HEK293 (cell line): ENCODE results near the gene SHCBP1.
"Not testable (repeated sequence)": the region's sequence is repeated elsewhere in the genome, so short reads cannot be mapped to it uniquely, and the experiment has no call there.

ENCODE experiments used
- CTCF ChIA-PET: fragments of 350-600 bp; formaldehyde crosslinking; extraction: SDS; loops from one replicate; lab custom pipeline; 2021; ENCODE audit warnings: antibody characterized with exemption; lab: Yijun Ruan, JAX
- POLR2A ChIA-PET: fragments of 300-600 bp; formaldehyde crosslinking; extraction: SDS; loops from one replicate; lab custom pipeline; 2020; ENCODE audit warnings: antibody characterized with exemption, inconsistent platforms; lab: Yijun Ruan, JAX
- H3K27ac ChIP-seq: fragments of 200-500 bp; sonication (Bioruptor generic); 2 replicates; pipeline ENCODE4 v1.5.1; 2014; ENCODE audit warnings: low read depth, low read length, control low read depth, inconsistent platforms; ENCODE audit errors: extremely low read depth
- H3K36me3 ChIP-seq, 2 experiments: fragments of 200-500 bp in 1 of 2; sonication (Bioruptor generic) in 1 of 2; 1 replicate in 1 of 2; 2 replicates in 1 of 2; pipeline ENCODE4 v1.5.1; 2014 to 2017; ENCODE audit warnings: inconsistent platforms in 2 of 2, low read length in 2 of 2; ENCODE audit not compliant: control insufficient read depth in 2 of 2, insufficient read depth in 1 of 2
- H3K4me1 ChIP-seq: fragments of 200-500 bp; sonication (Bioruptor generic); 2 replicates; pipeline ENCODE4 v1.5.1; 2014; ENCODE audit warnings: mild to moderate bottlenecking, low read length, inconsistent platforms; ENCODE audit not compliant: control insufficient read depth, insufficient read depth
- H3K4me3 ChIP-seq: 2 replicates; pipeline ENCODE4 v1.5.1; 2011; ENCODE audit warnings: low read depth, mild to moderate bottlenecking, control low read depth, low read length, moderate library complexity
- H3K9me3 ChIP-seq: fragments of 200-500 bp; sonication (Bioruptor generic); 2 replicates; pipeline ENCODE4 v1.5.1; 2014; ENCODE audit warnings: low read depth, low read length, inconsistent platforms; ENCODE audit not compliant: control insufficient read depth, insufficient read depth
- CTCF ChIP-seq: fragments of 450-650 bp; formaldehyde crosslinking; IDR thresholded peaks from 2 replicates; pipeline ENCODE4 v1.5.1; 2016; ENCODE audit warnings: missing biosample characterization, missing genetic modification characterization
- EGR2 ChIP-seq: fragments of 450-650 bp; formaldehyde crosslinking; IDR thresholded peaks from 2 replicates; pipeline ENCODE4 v1.5.1; 2016; ENCODE audit warnings: low read depth, missing biosample characterization, missing genetic modification characterization
- PRDM1 ChIP-seq: fragments of 450-650 bp; formaldehyde crosslinking; IDR thresholded peaks from 2 replicates; pipeline ENCODE4; 2016; ENCODE audit warnings: missing biosample characterization, missing genetic modification characterization
- REPIN1 ChIP-seq: fragments of 450-650 bp; formaldehyde crosslinking; IDR thresholded peaks from 2 replicates; pipeline ENCODE4 v1.5.1; 2017; ENCODE audit warnings: missing biosample characterization, missing genetic modification characterization, low read depth
- SCRT1 ChIP-seq: fragments of 450-650 bp; formaldehyde crosslinking; IDR thresholded peaks from 2 replicates; pipeline ENCODE4 v1.5.1; 2016; ENCODE audit warnings: missing biosample characterization, missing genetic modification characterization, borderline replicate concordance
- ZBTB1 ChIP-seq: fragments of 450-650 bp; formaldehyde crosslinking; IDR thresholded peaks from 2 replicates; pipeline ENCODE4 v1.5.1; 2016; ENCODE audit warnings: missing biosample characterization, missing genetic modification characterization
- ZNF112 ChIP-seq: fragments of 450-650 bp; formaldehyde crosslinking; IDR thresholded peaks from 2 replicates; pipeline ENCODE4 v1.5.0; 2017; ENCODE audit warnings: missing biosample characterization, missing genetic modification characterization
- ZNF121 ChIP-seq: fragments of 450-650 bp; formaldehyde crosslinking; IDR thresholded peaks from 2 replicates; pipeline ENCODE4 v1.5.1; 2016; ENCODE audit warnings: missing biosample characterization, missing genetic modification characterization
- ZNF138 ChIP-seq: fragments of 450-650 bp; formaldehyde crosslinking; IDR thresholded peaks from 2 replicates; pipeline ENCODE4 v1.5.1; 2016; ENCODE audit warnings: missing biosample characterization, missing genetic modification characterization, borderline replicate concordance
- ZNF155 ChIP-seq: fragments of 450-650 bp; formaldehyde crosslinking; IDR thresholded peaks from 2 replicates; pipeline ENCODE4 v1.5.1; 2016; ENCODE audit warnings: missing biosample characterization, missing genetic modification characterization
- ZNF2 ChIP-seq: fragments of 450-650 bp; formaldehyde crosslinking; IDR thresholded peaks from 2 replicates; pipeline ENCODE4 v1.5.1; 2016; ENCODE audit warnings: missing biosample characterization, missing genetic modification characterization
- ZNF311 ChIP-seq: fragments of 450-650 bp; formaldehyde crosslinking; IDR thresholded peaks from 2 replicates; pipeline ENCODE4 v1.5.1; 2017; ENCODE audit warnings: missing biosample characterization, missing genetic modification characterization, borderline replicate concordance
- ZNF335 ChIP-seq: fragments of 450-650 bp; formaldehyde crosslinking; conservative IDR thresholded peaks from 2 replicates; pipeline ENCODE4 v1.5.1; 2016; ENCODE audit warnings: missing biosample characterization, missing genetic modification characterization
- ZNF350 ChIP-seq: fragments of 450-650 bp; formaldehyde crosslinking; IDR thresholded peaks from 2 replicates; pipeline ENCODE4 v1.5.0; 2017; ENCODE audit warnings: missing biosample characterization, mild to moderate bottlenecking, missing genetic modification characterization
- ZNF366 ChIP-seq: fragments of 450-650 bp; formaldehyde crosslinking; conservative IDR thresholded peaks from 2 replicates; pipeline ENCODE4 v1.5.1; 2016; ENCODE audit warnings: missing biosample characterization, missing genetic modification characterization
- ZNF626 ChIP-seq: fragments of 450-650 bp; sonication (Bioruptor Pico); formaldehyde crosslinking; IDR thresholded peaks from 2 replicates; pipeline ENCODE4 v1.5.1; 2018; ENCODE audit warnings: missing biosample characterization, missing genetic modification characterization, inconsistent platforms
- ZNF654 ChIP-seq: fragments of 450-650 bp; formaldehyde crosslinking; IDR thresholded peaks from 2 replicates; pipeline ENCODE4 v1.5.1; 2016; ENCODE audit warnings: low read depth, missing biosample characterization, missing genetic modification characterization
- ZNF664 ChIP-seq: fragments of 450-650 bp; formaldehyde crosslinking; IDR thresholded peaks from 2 replicates; pipeline ENCODE4 v1.5.1; 2016; ENCODE audit warnings: missing biosample characterization, missing genetic modification characterization
- ZNF777 ChIP-seq: fragments of 450-650 bp; formaldehyde crosslinking; IDR thresholded peaks from 2 replicates; pipeline ENCODE4 v1.5.1; 2017; ENCODE audit warnings: missing biosample characterization, missing genetic modification characterization, borderline replicate concordance
- ZNF785 ChIP-seq: fragments of 450-650 bp; formaldehyde crosslinking; IDR thresholded peaks from 2 replicates; pipeline ENCODE4 v1.5.1; 2016; ENCODE audit warnings: missing biosample characterization, missing genetic modification characterization
- ZSCAN30 ChIP-seq: fragments of 450-650 bp; IDR thresholded peaks from 2 replicates; pipeline ENCODE4 v1.5.1; 2018; ENCODE audit warnings: missing biosample characterization, mild to moderate bottlenecking, missing genetic modification characterization, moderate library complexity
- ZXDB ChIP-seq: fragments of 450-650 bp; formaldehyde crosslinking; IDR thresholded peaks from 2 replicates; pipeline ENCODE4 v1.5.1; 2016; ENCODE audit warnings: missing biosample characterization, missing genetic modification characterization
- TF ChIP-seq, protein P1 (sequence below): fragments of 450-650 bp; formaldehyde crosslinking; IDR thresholded peaks from 2 replicates; pipeline ENCODE4 v1.5.1; 2016; ENCODE audit warnings: missing biosample characterization, missing genetic modification characterization
- TF ChIP-seq, protein P2 (sequence below): fragments of 450-650 bp; formaldehyde crosslinking; IDR thresholded peaks from 2 replicates; pipeline ENCODE4 v1.5.1; 2016; ENCODE audit warnings: missing biosample characterization, missing genetic modification characterization

The SHCBP1 gene

GRCh38 chr16:46555951-46556350, 65.2 kb downstream of the SHCBP1 start:
- no peak for TF ChIP-seq ZNF777 (tag by site-specific recombination)
- TF ChIP-seq ZNF785: no peak
- TF ChIP-seq, protein P1, sequence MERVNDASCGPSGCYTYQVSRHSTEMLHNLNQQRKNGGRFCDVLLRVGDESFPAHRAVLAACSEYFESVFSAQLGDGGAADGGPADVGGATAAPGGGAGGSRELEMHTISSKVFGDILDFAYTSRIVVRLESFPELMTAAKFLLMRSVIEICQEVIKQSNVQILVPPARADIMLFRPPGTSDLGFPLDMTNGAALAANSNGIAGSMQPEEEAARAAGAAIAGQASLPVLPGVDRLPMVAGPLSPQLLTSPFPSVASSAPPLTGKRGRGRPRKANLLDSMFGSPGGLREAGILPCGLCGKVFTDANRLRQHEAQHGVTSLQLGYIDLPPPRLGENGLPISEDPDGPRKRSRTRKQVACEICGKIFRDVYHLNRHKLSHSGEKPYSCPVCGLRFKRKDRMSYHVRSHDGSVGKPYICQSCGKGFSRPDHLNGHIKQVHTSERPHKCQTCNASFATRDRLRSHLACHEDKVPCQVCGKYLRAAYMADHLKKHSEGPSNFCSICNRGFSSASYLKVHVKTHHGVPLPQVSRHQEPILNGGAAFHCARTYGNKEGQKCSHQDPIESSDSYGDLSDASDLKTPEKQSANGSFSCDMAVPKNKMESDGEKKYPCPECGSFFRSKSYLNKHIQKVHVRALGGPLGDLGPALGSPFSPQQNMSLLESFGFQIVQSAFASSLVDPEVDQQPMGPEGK (tag by site-specific recombination): no peak
- TF ChIP-seq SCRT1 (tag by site-specific recombination): no peak
- TF ChIP-seq PRDM1 (tag by site-specific recombination): no peak
- no peak for TF ChIP-seq ZNF121
- TF ChIP-seq ZBTB1 (tag by site-specific recombination): no peak
- no peak for TF ChIP-seq ZNF335
- no peak for TF ChIP-seq ZNF350
- TF ChIP-seq, protein P2, sequence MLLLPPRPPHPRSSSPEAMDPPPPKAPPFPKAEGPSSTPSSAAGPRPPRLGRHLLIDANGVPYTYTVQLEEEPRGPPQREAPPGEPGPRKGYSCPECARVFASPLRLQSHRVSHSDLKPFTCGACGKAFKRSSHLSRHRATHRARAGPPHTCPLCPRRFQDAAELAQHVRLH: no peak
- no peak for TF ChIP-seq ZNF138 (tag by site-specific recombination)
- no peak for TF ChIP-seq ZNF366
- no peak for TF ChIP-seq ZNF664 (tag by site-specific recombination)
- TF ChIP-seq REPIN1 (tag by site-specific recombination): no peak
- TF ChIP-seq ZNF626 (tag by site-specific recombination): no peak
- Histone ChIP-seq H3K4me3 (no peak overlapping the region), H3K4me1 (no peaks in the 10 kb centered on the region), H3K36me3 (no peaks in the 10 kb centered on the region), H3K9me3 (no peaks in the 10 kb centered on the region), H3K27ac (no peak overlapping the region)
- POLR2A ChIA-PET: no interaction called here
- CTCF ChIA-PET: interaction anchor here (0.6 to 5.0 kb wide), 5 partner anchors 14 to 245 kb away, joined by 3 to 48 read pairs (median 4); no protein-coding TSS in a partner anchor

- H3K9me3 ChIP-seq, H3K4me3 ChIP-seq, H3K36me3 ChIP-seq, POLR2A ChIA-PET, H3K4me1 ChIP-seq, H3K27ac ChIP-seq: not testable (repeated sequence)
- 0 out of 2 replicates have a peak, but pooled peaks have one; percentile 19 for TF ChIP-seq EGR2 (tag by site-specific recombination)
- peak; percentile 70 for TF ChIP-seq CTCF (tag by site-specific recombination)
- TF ChIP-seq ZNF654: peak; percentile 66
- peak; percentile 89 for TF ChIP-seq ZNF2 (tag by site-specific recombination)
- TF ChIP-seq PRDM1 (tag by site-specific recombination): peak; percentile 77
- CTCF ChIA-PET: interaction anchor here (0.7 to 5.0 kb wide), 13 partner anchors 8 to 856 kb away, joined by 3 to 48 read pairs (median 6); partner anchors contain the start of gene SHCBP1
These were observed 66.7 kb downstream of the SHCBP1 start for GRCh38 chr16:46554435-46554834.

GRCh38 chr16:46549477-46549876, 71.7 kb downstream of the SHCBP1 start:
- POLR2A ChIA-PET: no interaction called here
- Histone ChIP-seq H3K27ac (no peak overlapping the region), H3K9me3 (no peaks in the 10 kb centered on the region), H3K36me3 (no peaks in the 10 kb centered on the region), H3K4me1 (no peaks in the 10 kb centered on the region), H3K4me3 (no peak overlapping the region)
- TF ChIP-seq ZNF112 (no peak), ZSCAN30 (tag by site-specific recombination) (no peak), ZNF311 (tag by site-specific recombination) (no peak), ZNF155 (no peak), ZXDB (tag by site-specific recombination) (no peak)
- CTCF ChIA-PET: no interaction called here
